ENCODE data around the gene CNNM2.

- TF ChIP-seq, protein P1, sequence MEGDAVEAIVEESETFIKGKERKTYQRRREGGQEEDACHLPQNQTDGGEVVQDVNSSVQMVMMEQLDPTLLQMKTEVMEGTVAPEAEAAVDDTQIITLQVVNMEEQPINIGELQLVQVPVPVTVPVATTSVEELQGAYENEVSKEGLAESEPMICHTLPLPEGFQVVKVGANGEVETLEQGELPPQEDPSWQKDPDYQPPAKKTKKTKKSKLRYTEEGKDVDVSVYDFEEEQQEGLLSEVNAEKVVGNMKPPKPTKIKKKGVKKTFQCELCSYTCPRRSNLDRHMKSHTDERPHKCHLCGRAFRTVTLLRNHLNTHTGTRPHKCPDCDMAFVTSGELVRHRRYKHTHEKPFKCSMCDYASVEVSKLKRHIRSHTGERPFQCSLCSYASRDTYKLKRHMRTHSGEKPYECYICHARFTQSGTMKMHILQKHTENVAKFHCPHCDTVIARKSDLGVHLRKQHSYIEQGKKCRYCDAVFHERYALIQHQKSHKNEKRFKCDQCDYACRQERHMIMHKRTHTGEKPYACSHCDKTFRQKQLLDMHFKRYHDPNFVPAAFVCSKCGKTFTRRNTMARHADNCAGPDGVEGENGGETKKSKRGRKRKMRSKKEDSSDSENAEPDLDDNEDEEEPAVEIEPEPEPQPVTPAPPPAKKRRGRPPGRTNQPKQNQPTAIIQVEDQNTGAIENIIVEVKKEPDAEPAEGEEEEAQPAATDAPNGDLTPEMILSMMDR (IDR thresholded peaks at IDR 0.05; ENCODE audit: low read depth, low read length, poor library complexity, severe bottlenecking) = no peak
- TF ChIP-seq EZH2phosphoT487 (IDR thresholded peaks at IDR 0.05; ENCODE audit: borderline replicate concordance, low read length) = no peak
These were observed 1.9 kb upstream of the CNNM2 start for GRCh38 chr10:102916173-102916572.
